GM23338 (cell line): Measurements from ENCODE around the gene CADPS. TPM values are rescaled to one million over a fixed set of nuclear protein-coding genes. Genes with fewer than 3 reads are reported as not detected.

Experiments used
- ATAC-seq: fragments of 200-7000 bp; cut with Tn5 transposase; 3 replicates; pipeline ENCODE4 v1.9.1; 2020
- DNase-seq: peaks from one replicate; pipeline ENCODE4 v3.0.0-alpha.2; 2015; ENCODE audit warnings: low spot score
- H2AFZ ChIP-seq: fragments of 200-600 bp; sonication (generic); 2 replicates; pipeline ENCODE4 v1.8.0; 2016; ENCODE audit warnings: antibody characterized with exemption, mild to moderate bottlenecking, moderate library complexity
- H3F3A ChIP-seq: fragments of 200-600 bp; sonication (generic); replicated peaks from 2 replicates; pipeline ENCODE4 v1.8.0; 2017; ENCODE audit warnings: antibody characterized with exemption, mixed run types, low read depth
- H3K27ac ChIP-seq: fragments of 200-600 bp; sonication (generic); 2 replicates; pipeline ENCODE4 v1.6.1; 2016; ENCODE audit warnings: low read depth
- H3K27me3 ChIP-seq: fragments of 200-600 bp; sonication (generic); 2 replicates; pipeline ENCODE4 v1.8.0; 2016; ENCODE audit warnings: mild to moderate bottlenecking, mixed run types, moderate library complexity; ENCODE audit not compliant: insufficient read depth
- H3K36me3 ChIP-seq: fragments of 200-600 bp; sonication (generic); 2 replicates; pipeline ENCODE4 v1.8.0; 2016; ENCODE audit warnings: mild to moderate bottlenecking; ENCODE audit not compliant: insufficient read depth
- H3K4me1 ChIP-seq: fragments of 200-600 bp; sonication (generic); 2 replicates; pipeline ENCODE4 v1.8.0; 2016; ENCODE audit warnings: mild to moderate bottlenecking, moderate library complexity; ENCODE audit not compliant: insufficient read depth
- H3K4me2 ChIP-seq: fragments of 200-600 bp; sonication (generic); 2 replicates; pipeline ENCODE4 v1.7.1; 2017; ENCODE audit warnings: mixed run types
- H3K4me3 ChIP-seq: fragments of 200-600 bp; sonication (generic); 2 replicates; pipeline ENCODE4 v1.6.1; 2016; ENCODE audit warnings: mixed run types
- H3K79me2 ChIP-seq: fragments of 200-600 bp; sonication (generic); replicated peaks from 2 replicates; pipeline ENCODE4 v1.8.0; 2017; ENCODE audit warnings: mild to moderate bottlenecking; ENCODE audit not compliant: insufficient read depth
- H3K9me2 ChIP-seq: fragments of 200-600 bp; sonication (generic); 2 replicates; pipeline ENCODE4 v1.8.0; 2017; ENCODE audit not compliant: insufficient read depth
- H4K20me1 ChIP-seq: fragments of 200-600 bp; sonication (generic); replicated peaks from 2 replicates; pipeline ENCODE4 v1.8.0; 2017; ENCODE audit warnings: mild to moderate bottlenecking; ENCODE audit not compliant: insufficient read depth
- H3K27ac Mint-ChIP-seq: 2 replicates; pipeline ENCODE4 v1.8.0; 2020; ENCODE audit warnings: inconsistent platforms, mild to moderate bottlenecking, moderate library complexity, mixed read lengths
- H3K27me3 Mint-ChIP-seq: 3 replicates; pipeline ENCODE4 v1.8.0; 2022; ENCODE audit warnings: low read depth, mild to moderate bottlenecking, moderate library complexity, mixed read lengths, inconsistent platforms; ENCODE audit not compliant: insufficient read depth, poor library complexity
- H3K36me3 Mint-ChIP-seq: 3 replicates; pipeline ENCODE4 v1.8.0; 2021; ENCODE audit warnings: low read depth, mild to moderate bottlenecking, inconsistent platforms, moderate library complexity, mixed read lengths
- H3K4me1 Mint-ChIP-seq: 3 replicates; pipeline ENCODE4 v1.8.0; 2020; ENCODE audit warnings: mild to moderate bottlenecking, inconsistent platforms, mixed read lengths
- H3K4me3 Mint-ChIP-seq: 3 replicates; pipeline ENCODE4 v1.8.0; 2021; ENCODE audit warnings: moderate library complexity, mild to moderate bottlenecking, inconsistent platforms, mixed read lengths
- H3K9me3 Mint-ChIP-seq: 3 replicates; pipeline ENCODE4 v1.8.0; 2020; ENCODE audit warnings: moderate library complexity, mild to moderate bottlenecking, inconsistent platforms, mixed read lengths
- CREB1 ChIP-seq: fragments of 250-450 bp; sonication (Bioruptor Pico); IDR thresholded peaks from 2 replicates; pipeline ENCODE4 v1.5.0; 2020; ENCODE audit warnings: low read depth, mild to moderate bottlenecking, moderate library complexity
- CTCF ChIP-seq, 2 experiments: fragments of 200-600 bp in 1 of 2; sonication (generic) in 1 of 2; conservative IDR thresholded peaks; 2 replicates each; pipeline versions ENCODE4 v1.5.1 to v1.6.1; 2016 to 2017; ENCODE audit warnings: antibody characterized with exemption in 2 of 2, low read depth in 2 of 2, mild to moderate bottlenecking in 2 of 2, moderate library complexity in 1 of 2
- ETS1 ChIP-seq: IDR thresholded peaks from 2 replicates; pipeline ENCODE4 v1.6.1; 2016; ENCODE audit warnings: antibody characterized with exemption
- JUNB ChIP-seq: IDR thresholded peaks from one replicate; pipeline ENCODE4 v1.6.1; 2016; ENCODE audit warnings: antibody characterized with exemption; ENCODE audit not compliant: unreplicated experiment
- NANOG ChIP-seq: IDR thresholded peaks from 2 replicates; pipeline ENCODE4 v1.6.1; 2016; ENCODE audit warnings: antibody characterized with exemption, borderline replicate concordance
- STAT1 ChIP-seq: IDR thresholded peaks from one replicate; pipeline ENCODE4 v1.6.1; 2016; ENCODE audit warnings: antibody characterized with exemption; ENCODE audit not compliant: unreplicated experiment
- ZNF114 ChIP-seq: fragments of 250-450 bp; sonication (Bioruptor Pico); IDR thresholded peaks from 2 replicates; pipeline ENCODE4 v1.5.0; 2020; ENCODE audit warnings: mild to moderate bottlenecking, moderate library complexity
- ZNF331 ChIP-seq: fragments of 250-450 bp; sonication (Bioruptor Pico); IDR thresholded peaks from 2 replicates; pipeline ENCODE4 v1.5.0; 2020; ENCODE audit warnings: low read depth, mild to moderate bottlenecking, moderate library complexity
- ZNF462 ChIP-seq: fragments of 250-450 bp; sonication (Bioruptor Pico); IDR thresholded peaks from 2 replicates; pipeline ENCODE4 v1.5.0; 2020; ENCODE audit warnings: mild to moderate bottlenecking, moderate library complexity
- polyA plus RNA-seq: library from polyadenylated mRNA; unstranded; fragments of >200 nt; fragmentation: Nextera tagmentation; extraction: Ambion mirVana; gene quantifications from 2 replicates; pipeline ENCODE4 v1.2.1, GENCODE V29; 2016
- total RNA-seq: library from RNA; depleted of rRNA; stranded (reverse); fragments of >200 nt; shearing (Covaris generic); gene quantifications from 2 replicates; pipeline ENCODE4 v1.2.3, GENCODE V29; 2014

The CADPS gene
- total and polyA plus RNA-seq, 2 experiments from 2014 or later: 14.7 to 22.0 TPM

- TF ChIP-seq ZNF462 (CRISPR knock-in tag): no peak
- no peak for TF ChIP-seq CTCF (conservative IDR thresholded peaks at IDR 0.05; ENCODE audit: low read depth in 2 of 2)
- no peak for TF ChIP-seq ETS1
- no peak for TF ChIP-seq JUNB
- no peak for TF ChIP-seq ZNF331
- TF ChIP-seq ZNF114 (CRISPR knock-in tag): no peak
Observed at GRCh38 chr3:62615258-62615849, 259.9 kb downstream of the CADPS start (continued).

- no peak for DNase-seq
- no peaks in the 10 kb centered on the region for H3K9me3 Mint-ChIP-seq
- TF ChIP-seq ETS1 (no peak), STAT1 (no peak), ZNF331 (no peak), CREB1 (CRISPR knock-in tag) (no peak), NANOG (no peak), JUNB (no peak)
Observed at GRCh38 chr3:62614527-62614926, 260.7 kb downstream of the CADPS start.

More at GRCh38 chr3:62614527-62614926, 260.7 kb downstream of the CADPS start:
- Histone ChIP-seq H3K9me2 (no peaks in the 10 kb centered on the region), H4K20me1 (no peaks in the 10 kb centered on the region), H3K4me3 (no peak overlapping the region), H3K36me3 (no peaks in the 10 kb centered on the region), H3K4me1 (0 out of 2 replicates have a peak, but pooled peaks cover 3% of the 10 kb centered on the region), H3F3A (no peaks in the 10 kb centered on the region), H3K27me3 (no peaks in the 10 kb centered on the region), H3K79me2 (no peaks in the 10 kb centered on the region), H3K27ac (no peak overlapping the region), H2AFZ (no peak overlapping the region), H3K4me2 (no peak overlapping the region)
- no peak overlapping the region for H3K27ac Mint-ChIP-seq
- peaks cover 2% of the 10 kb centered on the region for H3K27me3 Mint-ChIP-seq
- H3K36me3 Mint-ChIP-seq: no peaks in the 10 kb centered on the region
- H3K4me1 Mint-ChIP-seq: peaks cover 3% of the 10 kb centered on the region; the same call in 1 of the 3 replicates
- ATAC-seq: no peak
- H3K4me3 Mint-ChIP-seq: no peak overlapping the region
